ENCODE data around the gene FALEC.
A peak's percentile ranks its signal among the peaks of the same experiment; 100 is the strongest.
"Not testable (repeated sequence)": the region's sequence is repeated elsewhere in the genome, so short reads cannot be mapped to it uniquely, and the experiment has no call there.

Gene FALEC

DNA sequence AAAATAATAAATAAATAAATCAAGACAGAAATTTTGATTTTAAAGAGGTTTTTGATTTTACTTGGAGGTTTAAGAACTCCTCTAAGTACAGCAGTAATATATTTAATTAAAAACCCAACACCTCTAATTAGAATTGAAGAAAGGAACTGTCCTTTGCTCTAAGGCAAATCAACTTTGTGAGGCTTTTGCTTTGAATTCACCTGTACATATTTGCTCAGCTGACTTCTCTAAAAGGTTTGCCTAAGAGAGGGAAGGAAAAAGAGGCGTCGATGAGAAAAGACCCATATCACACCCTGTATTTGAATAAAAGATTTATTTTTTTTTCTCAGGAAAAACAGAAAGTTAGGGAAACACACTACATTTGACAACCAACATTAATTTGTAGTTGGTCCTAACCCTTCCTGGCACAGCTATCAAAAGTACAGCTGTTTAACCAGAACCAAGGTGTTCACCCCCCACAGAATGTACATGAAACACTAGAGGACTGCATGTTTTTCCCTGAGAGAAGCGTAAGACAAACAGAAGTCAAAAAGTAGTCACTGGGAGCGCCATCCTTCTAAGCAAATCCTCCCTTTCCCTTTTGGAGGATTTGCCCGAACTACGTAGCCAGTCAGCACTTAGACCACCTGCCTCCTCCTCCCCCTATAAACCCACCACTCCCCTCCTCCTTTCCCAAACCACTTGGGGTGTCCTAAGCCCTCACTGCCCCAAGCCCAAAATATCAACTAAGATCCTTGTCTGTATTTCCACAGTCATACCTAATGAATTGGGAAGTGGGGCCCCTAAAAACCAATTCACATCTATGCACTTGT lies 58.9 kb downstream of the FALEC start:
- DNase-seq (ENCODE audit: low read depth in 2 of 2) = no peak

GRCh38 chr1:150575072-150575489 lies 59.5 kb downstream of the FALEC start:
- DNase-seq (ENCODE audit: low read depth in 2 of 2) = no peak

DNA sequence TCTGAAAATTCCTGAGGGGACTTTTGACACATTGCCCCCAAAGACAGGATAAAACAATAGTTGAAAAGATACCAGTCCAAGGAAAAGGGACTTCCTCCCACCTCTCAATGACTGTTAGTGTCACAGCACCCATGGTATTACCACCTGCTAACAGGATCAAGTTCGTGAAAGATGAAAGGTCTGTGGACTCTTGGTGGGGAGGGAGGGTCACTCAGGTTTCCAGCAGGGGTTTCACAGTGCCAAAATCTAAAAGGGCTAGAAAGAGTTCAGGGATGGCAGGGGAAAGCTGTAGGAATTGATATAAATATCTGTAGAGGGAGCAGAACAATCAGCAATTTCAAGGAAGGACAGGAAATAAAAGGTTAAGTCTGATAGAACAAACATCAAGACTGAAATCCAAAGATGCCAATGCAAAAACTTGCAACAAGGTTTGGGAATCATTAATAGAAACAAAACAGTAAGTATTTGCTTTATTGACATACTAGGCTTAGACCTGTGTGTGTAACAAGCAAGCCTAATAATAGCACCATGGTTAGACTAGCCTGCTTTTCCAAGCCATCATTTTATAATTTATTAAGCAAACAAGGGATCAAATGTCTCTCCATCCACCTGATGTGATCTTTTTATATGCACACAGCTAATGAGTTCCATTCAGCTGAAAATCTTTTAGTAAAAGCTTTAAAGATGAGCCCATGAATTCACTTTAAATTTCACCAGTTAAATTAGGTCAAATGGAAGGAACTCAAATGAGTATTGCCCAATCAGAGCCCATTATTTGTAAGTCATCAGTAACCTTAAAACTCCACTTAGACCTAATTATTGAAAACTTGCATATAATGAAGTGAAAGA lies 60.2 kb downstream of the FALEC start:
- DNase-seq (ENCODE audit: low read depth in 2 of 2) = no peak

DNA sequence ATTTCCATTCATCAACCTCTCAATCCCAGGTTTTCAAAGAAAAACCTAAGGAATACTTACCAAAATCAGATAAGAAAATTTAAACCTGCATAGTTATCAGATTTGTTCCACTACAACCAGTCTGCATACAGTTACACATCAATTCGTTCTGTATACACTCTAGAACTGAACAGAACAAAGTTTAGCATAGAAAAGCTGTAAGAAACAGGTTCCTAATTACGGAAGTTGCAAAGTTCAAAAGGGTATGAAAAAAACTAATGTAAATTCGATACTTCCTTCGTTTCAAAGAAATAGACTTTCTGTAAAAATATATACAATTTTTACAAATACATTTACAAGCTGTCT lies 60.8 kb downstream of the FALEC start:
- DNase-seq (ENCODE audit: low read depth in 2 of 2) = no peak

- DNase-seq (ENCODE audit: low read depth in 2 of 2) = no peak
These were observed 61.4 kb downstream of the FALEC start for GRCh38 chr1:150576794-150577556.

DNA sequence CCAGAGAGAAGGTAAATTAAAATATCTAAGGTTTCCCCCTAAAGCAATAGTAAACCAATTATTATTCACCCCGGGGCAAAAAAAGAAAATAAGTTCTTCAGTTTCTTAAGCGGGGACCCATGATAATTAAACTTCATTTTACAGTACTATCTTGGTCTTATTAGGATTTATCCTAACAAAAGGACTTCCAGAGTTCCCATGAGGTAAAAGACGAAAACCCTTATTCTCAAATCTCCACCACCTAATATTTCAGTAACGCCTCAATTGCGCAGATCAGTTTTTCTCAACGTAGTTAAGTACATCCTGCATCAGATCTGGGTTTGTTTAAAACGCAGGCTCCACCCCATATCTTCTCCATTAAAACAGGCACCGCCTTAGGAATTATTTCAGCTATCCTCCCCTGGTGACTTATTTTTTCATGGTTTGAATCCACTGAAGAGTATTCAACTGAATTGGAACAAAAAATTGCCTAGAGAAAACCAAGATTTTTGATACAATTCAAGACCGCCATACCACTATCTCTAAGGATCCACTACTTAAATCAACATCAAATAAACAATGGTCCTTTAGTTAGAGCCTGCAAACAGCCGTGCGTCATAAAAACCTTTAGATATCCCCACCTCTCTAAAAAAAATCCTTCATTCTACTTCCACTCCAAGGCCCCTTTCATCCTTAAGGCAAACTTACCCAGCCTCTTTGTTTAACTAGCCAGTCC lies 62.2 kb downstream of the FALEC start:
- no peak for DNase-seq (ENCODE audit: low read depth in 2 of 2)

GRCh38 chr1:150578272-150579109 lies 62.9 kb downstream of the FALEC start:
- DNase-seq (ENCODE audit: low read depth in 2 of 2) = peak; percentile 81 to 84

GRCh38 chr1:150579110-150579944 lies 63.8 kb downstream of the FALEC start, which contains the start of gene MCL1:
Gene MCL1, minus strand, starts transcription at chr1:150579610. Its CDS starts 80 bp downstream, at chr1:150579530.
- peak; percentile 92 to 94 for DNase-seq (ENCODE audit: low read depth in 2 of 2)

DNA sequence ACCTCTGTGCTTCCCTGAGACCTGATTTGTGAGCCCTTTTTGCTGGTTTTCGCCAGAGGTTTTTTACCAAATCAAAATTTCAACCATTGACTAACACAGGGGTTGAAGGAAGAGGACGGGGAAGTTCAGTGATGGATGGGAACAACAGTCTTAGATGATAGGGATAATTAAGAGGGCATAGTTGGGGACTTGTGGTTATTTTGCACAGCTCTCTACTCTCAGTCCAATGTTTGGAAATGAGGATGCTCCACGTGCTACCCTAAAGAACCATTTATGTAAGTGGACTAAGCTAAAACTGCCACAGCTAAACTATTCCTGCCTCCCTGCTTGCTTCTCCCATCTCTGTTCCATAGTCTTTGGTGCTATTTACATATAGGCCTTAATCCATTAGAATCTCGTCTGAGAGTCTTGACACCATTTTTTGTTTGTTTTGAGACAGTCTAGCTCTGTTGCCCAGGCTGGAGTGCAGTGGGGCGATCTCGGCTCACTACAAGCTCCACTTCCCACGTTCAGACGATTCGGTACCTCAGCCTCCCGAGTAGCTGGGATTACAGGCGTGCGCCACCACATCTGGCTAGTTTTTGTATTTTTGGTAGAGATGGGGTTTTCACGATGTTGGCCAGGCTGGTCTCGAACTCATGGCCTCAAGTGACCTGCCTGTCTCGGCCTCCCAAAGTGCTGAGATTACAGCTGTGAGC lies 64.5 kb downstream of the FALEC start:
- no peak for DNase-seq (ENCODE audit: low read depth in 2 of 2)

- DNase-seq (ENCODE audit: low read depth in 2 of 2) = not testable (repeated sequence)
These were observed 65.4 kb downstream of the FALEC start for GRCh38 chr1:150580966-150581365.

- DNase-seq (ENCODE audit: low read depth in 2 of 2) = not testable (repeated sequence)
These were observed 65.9 kb downstream of the FALEC start for GRCh38 chr1:150581437-150581836.

DNA sequence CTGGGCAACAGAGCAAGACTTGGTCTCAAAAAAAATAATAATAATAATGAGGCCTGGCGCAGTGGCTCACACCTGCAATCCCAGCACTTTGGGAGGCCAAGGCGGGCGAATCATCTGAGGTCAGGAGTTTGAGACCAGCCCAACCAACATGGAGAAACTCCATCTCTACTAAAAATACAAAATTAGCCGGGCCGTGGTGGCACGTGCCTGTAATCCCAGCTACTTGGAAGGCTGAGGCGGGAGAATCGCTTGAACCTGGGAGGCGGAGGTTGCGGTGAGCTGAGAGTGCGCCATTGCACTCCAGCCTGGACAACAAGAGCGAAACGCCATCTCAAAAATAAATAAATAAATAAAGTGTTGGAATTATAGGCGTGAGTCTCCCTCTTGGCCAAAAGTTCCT lies 66.4 kb downstream of the FALEC start:
- DNase-seq (ENCODE audit: low read depth in 2 of 2) = not testable (repeated sequence)

DNA sequence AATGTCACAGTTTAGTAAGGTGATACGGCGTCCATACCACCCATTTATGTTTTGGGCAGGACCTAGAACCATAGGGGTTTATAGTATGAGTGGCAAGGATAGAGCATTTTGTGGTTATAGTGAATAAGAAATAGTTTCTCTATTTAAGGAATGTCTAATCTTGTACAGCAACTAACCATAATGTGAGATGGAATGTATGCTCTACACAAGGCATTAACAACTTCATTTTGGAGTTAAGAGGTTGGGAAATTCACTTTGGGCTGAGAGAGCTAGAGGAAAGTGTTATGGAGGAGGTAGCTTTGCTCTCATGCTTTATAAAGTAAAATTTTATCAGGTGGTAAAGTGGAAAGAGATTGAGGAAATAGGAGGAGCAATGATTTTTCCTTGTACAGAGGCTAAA lies 66.8 kb downstream of the FALEC start:
- no peak for DNase-seq (ENCODE audit: low read depth in 2 of 2)
